Activated CD4-positive, alpha-beta T cell treated with anti-CD3 and anti-CD28 coated beads for 36 hours (primary cell): ENCODE data around the gene KAZN. TPM values are rescaled to one million over a fixed set of nuclear protein-coding genes. Genes with fewer than 3 reads are reported as not detected.

Source experiments
- ATAC-seq: fragments of 200-7000 bp; cut with Tn5 transposase; one replicate; pipeline ENCODE4 v1.10.0; 2021; ENCODE audit warnings: mild to moderate bottlenecking, moderate library complexity
- CTCF ChIA-PET: fragments of 350-600 bp; sonication (Branson Sonifier 250); formaldehyde crosslinking; loops from one replicate; lab custom pipeline; 2021; ENCODE audit warnings: antibody characterized with exemption; lab: Charles Lee
- POLR2A ChIA-PET: fragments of 350-600 bp; sonication (Branson Sonifier 250); formaldehyde crosslinking; loops from one replicate; lab custom pipeline; 2021; ENCODE audit warnings: antibody characterized with exemption, inconsistent platforms; lab: Charles Lee
- DNase-seq: peaks from one replicate; pipeline ENCODE4 v3.0.0-alpha.2; 2020
- H3K27ac Mint-ChIP-seq: one replicate; pipeline ENCODE4 v1.8.0; 2021; ENCODE audit warnings: mixed read lengths
- H3K27me3 Mint-ChIP-seq: one replicate; pipeline ENCODE4 v1.8.0; 2021; ENCODE audit warnings: mixed read lengths
- H3K36me3 Mint-ChIP-seq: one replicate; pipeline ENCODE4 v1.8.0; 2021; ENCODE audit warnings: low read depth, mixed read lengths
- H3K4me1 Mint-ChIP-seq: one replicate; pipeline ENCODE4 v1.8.0; 2021; ENCODE audit warnings: mixed read lengths
- H3K4me3 Mint-ChIP-seq: one replicate; pipeline ENCODE4 v1.8.0; 2021; ENCODE audit warnings: mild to moderate bottlenecking, moderate library complexity, mixed read lengths
- H3K9me3 Mint-ChIP-seq: one replicate; pipeline ENCODE4 v1.8.0; 2021; ENCODE audit warnings: low read depth, mixed read lengths
- intact Hi-C, 2 experiments: fragments of 100-400 bp; cut with DNase I in 1 of 2; cut with micrococcal nuclease in 1 of 2; formaldehyde crosslinking; loops; one replicate each; pipeline versions ENCODE4 v1.14.2 to v1.15.1; 2022 to 2024; cut with DNase I, micrococcal nuclease
- total RNA-seq, 2 experiments: library from RNA; stranded (reverse); gene quantifications; one replicate each; pipeline ENCODE4 v1.2.3, GENCODE V29; 2021

KAZN gene
- total RNA-seq, 2 experiments from 2014 or later, result 0.89 to 0.90 TPM

- H3K9me3 Mint-ChIP-seq, result no peaks in the 10 kb centered on the region
- H3K36me3 Mint-ChIP-seq, result no peaks in the 10 kb centered on the region
- ATAC-seq, result no peak
- CTCF ChIA-PET, result interaction anchor here (1.3 kb wide), 1 partner anchor 8 kb away, joined by 5 read pairs; no protein-coding TSS in a partner anchor
- intact Hi-C loops, result no loop called here
- POLR2A ChIA-PET, result no interaction called here
- no peak for DNase-seq
- no peaks in the 10 kb centered on the region for H3K4me1 Mint-ChIP-seq
- H3K4me3 Mint-ChIP-seq, result no peak overlapping the region
- H3K27me3 Mint-ChIP-seq, result no peaks in the 10 kb centered on the region
- H3K27ac Mint-ChIP-seq, result no peak overlapping the region
Measured at GRCh38 chr1:15075175-15075574, 476.7 kb downstream of the KAZN start.

GRCh38 chr1:15075817-15076216 lies 477.3 kb downstream of the KAZN start:
- POLR2A ChIA-PET, result no interaction called here
- intact Hi-C loops, result no loop called here
- H3K4me3 Mint-ChIP-seq, result no peak overlapping the region
- H3K9me3 Mint-ChIP-seq, result no peaks in the 10 kb centered on the region
- CTCF ChIA-PET, result interaction anchor here (1.3 kb wide), 1 partner anchor 9 kb away, joined by 5 read pairs; no protein-coding TSS in a partner anchor
- ATAC-seq (no peak), DNase-seq (no peak)
- no peaks in the 10 kb centered on the region for H3K27me3 Mint-ChIP-seq
- H3K4me1 Mint-ChIP-seq, result no peaks in the 10 kb centered on the region
- H3K36me3 Mint-ChIP-seq, result no peaks in the 10 kb centered on the region
- H3K27ac Mint-ChIP-seq, result no peak overlapping the region

GRCh38 chr1:15076807-15077206 lies 478.3 kb downstream of the KAZN start:
- Mint-ChIP-seq H3K4me1 (no peaks in the 10 kb centered on the region), H3K36me3 (no peaks in the 10 kb centered on the region), H3K4me3 (no peak overlapping the region), H3K27me3 (no peaks in the 10 kb centered on the region), H3K27ac (no peak overlapping the region), H3K9me3 (no peaks in the 10 kb centered on the region)
- ChIA-PET POLR2A (no interaction called here), CTCF (interaction anchor here (0.5 kb wide), 1 partner anchor 1660 kb away, joined by 3 read pairs; no protein-coding TSS in a partner anchor)
- intact Hi-C loops, result no loop called here
- ATAC-seq (no peak), DNase-seq (no peak)

- Mint-ChIP-seq H3K36me3 (no peaks in the 10 kb centered on the region), H3K9me3 (no peaks in the 10 kb centered on the region), H3K27ac (no peak overlapping the region), H3K27me3 (no peaks in the 10 kb centered on the region), H3K4me3 (no peak overlapping the region), H3K4me1 (no peaks in the 10 kb centered on the region)
- ATAC-seq, result no peak
- ChIA-PET POLR2A (no interaction called here), CTCF (interaction anchor here (0.5 to 0.9 kb wide), 2 partner anchors 30 to 1661 kb away, joined by 3 read pairs; no protein-coding TSS in a partner anchor)
- intact Hi-C loops, result no loop called here
- DNase-seq, result no peak
Measured at GRCh38 chr1:15077384-15077783, 478.9 kb downstream of the KAZN start.

GRCh38 chr1:15080328-15081007 lies 482.0 kb downstream of the KAZN start:
- Mint-ChIP-seq H3K27me3 (no peaks in the 10 kb centered on the region), H3K4me1 (no peaks in the 10 kb centered on the region), H3K36me3 (no peaks in the 10 kb centered on the region), H3K9me3 (no peaks in the 10 kb centered on the region), H3K4me3 (no peak overlapping the region), H3K27ac (no peak overlapping the region)
- ChIA-PET POLR2A (no interaction called here), CTCF (no interaction called here)
- intact Hi-C loops, result no loop called here
- DNase-seq (no peak), ATAC-seq (no peak)

- no peaks in the 10 kb centered on the region for H3K36me3 Mint-ChIP-seq
- ChIA-PET CTCF (no interaction called here), POLR2A (no interaction called here)
- no peaks in the 10 kb centered on the region for H3K4me1 Mint-ChIP-seq
- no peaks in the 10 kb centered on the region for H3K9me3 Mint-ChIP-seq
- intact Hi-C loops, result no loop called here
- no peak for DNase-seq
- H3K4me3 Mint-ChIP-seq, result no peak overlapping the region
- no peak for ATAC-seq
- no peak overlapping the region for H3K27ac Mint-ChIP-seq
- H3K27me3 Mint-ChIP-seq, result no peaks in the 10 kb centered on the region
Measured at GRCh38 chr1:15081102-15081501, 482.6 kb downstream of the KAZN start.

- CTCF ChIA-PET, result interaction anchor here (0.8 kb wide), 1 partner anchor 14 kb away, joined by 3 read pairs; no protein-coding TSS in a partner anchor
Measured at GRCh38 chr1:15083578-15083977, 485.1 kb downstream of the KAZN start.

GRCh38 chr1:15088281-15088971 lies 489.9 kb downstream of the KAZN start:
- ATAC-seq (no peak), DNase-seq (no peak)
- intact Hi-C loops, result no loop called here
- Mint-ChIP-seq H3K27me3 (no peaks in the 10 kb centered on the region), H3K9me3 (no peaks in the 10 kb centered on the region), H3K36me3 (no peaks in the 10 kb centered on the region), H3K27ac (no peak overlapping the region), H3K4me3 (no peak overlapping the region), H3K4me1 (peaks cover 5% of the 10 kb centered on the region)
- ChIA-PET POLR2A (no interaction called here), CTCF (interaction anchor here (0.6 to 1.0 kb wide), 2 partner anchors 18 to 20 kb away, joined by 4 read pairs; no protein-coding TSS in a partner anchor)

More at GRCh38 chr1:15083578-15083977, 485.1 kb downstream of the KAZN start:
- Mint-ChIP-seq H3K4me3 (no peak overlapping the region), H3K9me3 (no peaks in the 10 kb centered on the region), H3K36me3 (no peaks in the 10 kb centered on the region), H3K4me1 (no peaks in the 10 kb centered on the region), H3K27ac (no peak overlapping the region), H3K27me3 (no peaks in the 10 kb centered on the region)
- POLR2A ChIA-PET, result no interaction called here
- intact Hi-C loops, result no loop called here
- ATAC-seq (no peak), DNase-seq (no peak)

GRCh38 chr1:15089258-15089992 lies 490.9 kb downstream of the KAZN start:
- Mint-ChIP-seq H3K4me3 (no peak overlapping the region), H3K27ac (no peak overlapping the region), H3K27me3 (no peaks in the 10 kb centered on the region), H3K9me3 (no peaks in the 10 kb centered on the region), H3K36me3 (no peaks in the 10 kb centered on the region), H3K4me1 (peaks cover 5% of the 10 kb centered on the region)
- ATAC-seq (no peak), DNase-seq (no peak)
- intact Hi-C loops, result no loop called here
- POLR2A ChIA-PET, result interaction anchor here (0.6 kb wide), 1 partner anchor 1372 kb away, joined by 3 read pairs; no protein-coding TSS in a partner anchor
- CTCF ChIA-PET, result interaction anchor here (0.6 to 1.0 kb wide), 2 partner anchors 19 to 521 kb away, joined by 3 to 4 read pairs; no protein-coding TSS in a partner anchor

GRCh38 chr1:15090373-15090772 lies 491.9 kb downstream of the KAZN start:
- no peaks in the 10 kb centered on the region for H3K36me3 Mint-ChIP-seq
- ATAC-seq, result peak; percentile 80
- H3K9me3 Mint-ChIP-seq, result no peaks in the 10 kb centered on the region
- intact Hi-C loops, result no loop called here
- peaks cover 5% of the 10 kb centered on the region for H3K4me1 Mint-ChIP-seq
- no peak overlapping the region for H3K4me3 Mint-ChIP-seq
- CTCF ChIA-PET, result interaction anchor here (0.9 kb wide), 1 partner anchor 27 kb away, joined by 3 read pairs; no protein-coding TSS in a partner anchor
- POLR2A ChIA-PET, result interaction anchor here (0.6 kb wide), 1 partner anchor 1373 kb away, joined by 3 read pairs; no protein-coding TSS in a partner anchor
- H3K27ac Mint-ChIP-seq, result no peak overlapping the region
- H3K27me3 Mint-ChIP-seq, result no peaks in the 10 kb centered on the region
- peak; percentile 55 for DNase-seq

- DNase-seq (no peak), ATAC-seq (no peak)
- intact Hi-C loops, result no loop called here
- Mint-ChIP-seq H3K4me1 (peaks cover 5% of the 10 kb centered on the region), H3K27ac (no peak overlapping the region), H3K27me3 (peaks cover 3% of the 10 kb centered on the region), H3K4me3 (no peak overlapping the region), H3K36me3 (no peaks in the 10 kb centered on the region), H3K9me3 (no peaks in the 10 kb centered on the region)
- POLR2A ChIA-PET, result no interaction called here
- CTCF ChIA-PET, result interaction anchor here (0.6 kb wide), 2 partner anchors 8 to 10 kb away, joined by 3 read pairs; no protein-coding TSS in a partner anchor
Measured at GRCh38 chr1:15094056-15094455, 495.6 kb downstream of the KAZN start.
